Stimulated activated CD8-positive, alpha-beta memory T cell treated with anti-CD3 and anti-CD28 coated beads, Interleukin-7, amount 100 ng/mL, for 4 hours (primary cell): Measurements from ENCODE around the gene ZNF142.

ENCODE experiments used
- DNase-seq, 2 donors: peaks; one replicate each; pipeline ENCODE4 v3.0.0-alpha.2; 2020; ENCODE audit warnings: low read depth in 2 of 2

The ZNF142 gene

GRCh38 chr2:218648088-218648786 is 11.2 kb downstream of the ZNF142 start:
- peak in 1 of 2 donors; percentile 19 for DNase-seq

- no peak for DNase-seq
Observed at GRCh38 chr2:218645126-218645525, 14.3 kb downstream of the ZNF142 start.

GRCh38 chr2:218644721-218645120 is 14.7 kb downstream of the ZNF142 start:
- DNase-seq = no peak

- DNase-seq = no peak
Observed at GRCh38 chr2:218643751-218644310, 15.6 kb downstream of the ZNF142 start.

GRCh38 chr2:218642786-218643185 is 16.6 kb downstream of the ZNF142 start:
- DNase-seq = no peak

GRCh38 chr2:218642121-218642656 is 17.2 kb downstream of the ZNF142 start:
- no peak for DNase-seq

GRCh38 chr2:218638372-218638771 is 21.1 kb downstream of the ZNF142 start:
- no peak for DNase-seq

- DNase-seq = no peak
Observed at GRCh38 chr2:218635719-218636118, 23.7 kb downstream of the ZNF142 start.

GRCh38 chr2:218631837-218632236 is 27.6 kb downstream of the ZNF142 start:
- DNase-seq = no peak

GRCh38 chr2:218627939-218628338 is 31.5 kb downstream of the ZNF142 start:
- no peak for DNase-seq

- DNase-seq = no peak
Observed at GRCh38 chr2:218626369-218626768, 33.1 kb downstream of the ZNF142 start.

GRCh38 chr2:218623366-218623705 is 36.1 kb downstream of the ZNF142 start:
- no peak for DNase-seq

GRCh38 chr2:218622606-218623365 is 36.6 kb downstream of the ZNF142 start:
- no peak for DNase-seq

- no peak for DNase-seq
Observed at GRCh38 chr2:218621007-218621406, 38.4 kb downstream of the ZNF142 start.

GRCh38 chr2:218618102-218618860 is 41.1 kb downstream of the ZNF142 start:
- DNase-seq = no peak

GRCh38 chr2:218615868-218616315 is 43.5 kb downstream of the ZNF142 start:
- DNase-seq = no peak

- no peak for DNase-seq
Observed at GRCh38 chr2:218607436-218608115, 51.8 kb downstream of the ZNF142 start, which contains the start of gene PLCD4. TSS of gene PLCD4 (plus strand) at chr2:218607899. CDS start at chr2:218615740, 7,841 bp downstream.

GRCh38 chr2:218605432-218605831 is 54.0 kb downstream of the ZNF142 start:
- DNase-seq = no peak
